ENCODE data around the gene CEACAM21. TPM values are rescaled to one million over a fixed set of nuclear protein-coding genes. Genes with fewer than 3 reads are reported as not detected.

The CEACAM21 gene
- total RNA-seq, 1 donor from 2014 or later, result 31.1 TPM

DNA sequence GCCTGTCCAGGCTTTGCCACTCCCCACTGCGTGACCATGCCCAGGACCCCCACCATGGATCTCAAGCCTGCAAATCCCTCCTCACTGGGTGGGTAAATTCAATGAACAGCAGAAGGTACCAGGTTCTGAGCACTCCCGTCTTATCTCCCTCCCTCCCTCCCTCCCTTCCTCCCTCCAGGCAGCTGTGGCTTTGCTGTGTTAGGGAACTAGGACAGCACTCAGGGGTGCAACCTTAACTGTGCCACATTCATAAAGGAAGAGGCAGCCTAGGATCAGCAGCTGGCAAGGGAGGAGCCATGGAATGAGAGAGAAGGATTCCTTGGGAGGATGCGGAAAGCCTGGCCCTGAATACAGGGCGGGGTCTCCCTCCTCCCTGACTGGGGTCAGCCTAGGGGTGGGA, 45.3 kb downstream of the CEACAM21 start:
- Mint-ChIP-seq H3K4me3 (no peak overlapping the region), H3K4me1 (no peaks in the 10 kb centered on the region), H3K27ac (no peak overlapping the region), H3K27me3 (peaks cover 3% of the 10 kb centered on the region), H3K9me3 (no peaks in the 10 kb centered on the region), H3K36me3 (ENCODE audit: low read depth) (no peaks in the 10 kb centered on the region)
- DNase-seq, result no peak
- intact Hi-C loops (cut with micrococcal nuclease), result no loop called here

DNA sequence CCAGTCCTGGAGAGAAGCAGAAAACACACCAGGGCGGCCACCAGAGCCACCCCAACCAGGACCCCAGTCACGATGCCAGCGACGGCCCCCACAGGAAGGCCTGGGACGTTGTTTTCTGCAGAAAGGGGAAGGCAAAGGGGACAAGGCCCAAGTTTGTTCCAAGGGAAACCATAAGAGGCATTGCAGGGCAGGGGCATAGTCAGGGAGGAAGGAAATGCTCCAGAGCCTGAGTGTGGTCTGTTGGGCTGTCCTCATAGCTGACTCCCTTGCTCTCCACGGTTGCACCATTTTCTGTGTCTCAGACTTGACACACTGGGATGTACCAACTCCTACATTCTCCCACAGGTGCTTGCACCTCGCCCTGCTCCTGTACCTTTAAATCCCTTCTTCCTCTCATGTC, 45.7 kb downstream of the CEACAM21 start:
- Mint-ChIP-seq H3K9me3 (no peaks in the 10 kb centered on the region), H3K4me1 (no peaks in the 10 kb centered on the region), H3K4me3 (no peak overlapping the region), H3K27ac (no peak overlapping the region), H3K27me3 (peaks cover 5% of the 10 kb centered on the region), H3K36me3 (ENCODE audit: low read depth) (no peaks in the 10 kb centered on the region)
- intact Hi-C loops (cut with micrococcal nuclease), result no loop called here
- DNase-seq, result no peak

DNA sequence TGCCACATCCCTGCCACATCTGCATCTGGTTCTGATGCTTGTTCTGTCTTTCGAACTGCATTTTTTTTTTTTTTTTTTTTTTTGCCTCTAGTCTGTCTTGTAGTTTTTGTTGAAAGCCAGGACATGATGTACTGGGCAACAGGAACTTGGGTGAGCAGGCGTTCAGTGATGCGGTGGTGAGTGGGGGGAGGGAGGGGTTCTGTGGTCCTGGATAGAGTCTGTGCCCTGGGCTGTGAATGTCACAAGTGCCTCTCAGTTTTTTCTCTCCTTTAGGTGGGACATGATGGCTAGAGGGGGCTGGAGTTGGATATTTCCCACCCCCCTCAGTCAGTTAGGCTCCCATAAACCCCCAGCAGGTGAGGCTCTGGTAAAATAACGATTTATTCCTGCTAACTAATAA, 47.4 kb downstream of the CEACAM21 start:
- Mint-ChIP-seq H3K36me3 (ENCODE audit: low read depth) (no peaks in the 10 kb centered on the region), H3K27me3 (peaks cover 7% of the 10 kb centered on the region), H3K4me3 (no peak overlapping the region), H3K4me1 (no peaks in the 10 kb centered on the region), H3K9me3 (no peaks in the 10 kb centered on the region), H3K27ac (no peak overlapping the region)
- DNase-seq, result no peak
- intact Hi-C loops (cut with micrococcal nuclease), result no loop called here

DNA sequence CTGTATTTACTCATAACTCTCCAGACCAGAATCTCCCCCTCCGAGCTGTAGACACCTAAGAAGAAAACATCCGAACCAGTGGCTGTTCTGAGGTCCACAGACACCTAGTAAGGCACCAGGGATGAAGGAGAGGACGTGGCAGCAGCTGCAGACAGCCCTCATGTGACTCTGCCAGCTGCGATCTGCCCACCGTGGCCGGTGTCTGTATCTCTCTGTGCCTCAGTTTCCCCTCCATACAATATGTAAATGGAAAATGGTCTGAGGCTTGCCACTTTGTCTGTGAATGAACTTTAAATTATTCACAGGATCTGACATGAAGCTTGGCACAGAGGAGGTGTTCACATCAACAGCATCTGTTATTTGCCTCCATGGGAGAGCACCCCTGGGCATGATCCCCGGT, 48.5 kb downstream of the CEACAM21 start:
- no peaks in the 10 kb centered on the region for H3K9me3 Mint-ChIP-seq
- H3K27me3 Mint-ChIP-seq, result peaks cover 11% of the 10 kb centered on the region
- no peaks in the 10 kb centered on the region for H3K36me3 Mint-ChIP-seq (ENCODE audit: low read depth)
- no peaks in the 10 kb centered on the region for H3K4me1 Mint-ChIP-seq
- intact Hi-C loops (cut with micrococcal nuclease), result no loop called here
- no peak overlapping the region for H3K4me3 Mint-ChIP-seq
- H3K27ac Mint-ChIP-seq, result no peak overlapping the region
- no peak for DNase-seq

DNA sequence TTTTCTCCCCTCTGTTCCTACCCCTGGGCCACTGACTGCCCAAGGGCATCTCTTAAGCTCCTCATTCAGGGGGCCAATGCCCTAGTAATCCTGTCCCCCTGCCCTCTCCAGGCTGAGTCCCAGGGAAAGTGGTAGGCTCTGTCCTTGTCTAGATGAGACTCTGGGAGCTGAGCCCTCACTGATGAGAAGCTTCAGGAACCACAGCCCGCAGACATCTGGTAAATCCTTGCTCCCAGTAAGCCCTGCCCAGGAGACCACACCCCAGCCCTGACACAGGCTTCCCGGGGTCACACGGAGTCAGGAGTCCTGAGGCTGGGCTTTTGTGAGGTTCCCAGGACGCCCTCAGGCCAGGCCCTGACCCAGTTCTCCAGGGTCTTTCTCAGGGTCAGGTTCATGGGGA, 49.0 kb downstream of the CEACAM21 start:
- no peak for DNase-seq
- intact Hi-C loops (cut with micrococcal nuclease), result no loop called here
- H3K9me3 Mint-ChIP-seq, result peaks cover under 1% of the 10 kb centered on the region

DNA sequence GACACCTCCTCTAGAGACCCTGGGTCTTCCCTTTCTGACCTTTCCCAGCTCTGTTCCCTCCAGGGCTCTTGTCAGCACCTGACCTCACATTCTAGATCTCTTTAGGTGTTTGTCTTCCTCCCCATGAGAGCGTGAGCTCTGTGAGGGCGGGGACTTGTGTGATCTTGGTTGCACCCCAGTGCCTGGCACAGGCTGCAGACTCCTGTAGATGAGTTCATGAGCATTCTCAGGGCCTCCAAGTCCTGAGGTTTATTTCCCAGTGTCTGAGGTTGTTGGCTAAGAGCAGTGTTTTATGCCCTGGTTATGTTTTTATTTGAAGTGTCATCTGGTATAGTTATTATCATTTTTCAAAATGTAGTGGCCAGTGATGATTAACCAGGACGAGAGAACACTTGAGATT, 50.3 kb downstream of the CEACAM21 start:
- no peak overlapping the region for H3K27ac Mint-ChIP-seq
- intact Hi-C loops (cut with micrococcal nuclease), result no loop called here
- H3K9me3 Mint-ChIP-seq, result peaks cover 5% of the 10 kb centered on the region
- no peaks in the 10 kb centered on the region for H3K4me1 Mint-ChIP-seq
- H3K4me3 Mint-ChIP-seq, result no peak overlapping the region
- no peak for DNase-seq
- peaks cover 11% of the 10 kb centered on the region for H3K27me3 Mint-ChIP-seq
- H3K36me3 Mint-ChIP-seq (ENCODE audit: low read depth), result peaks cover 2% of the 10 kb centered on the region

More for the DNA sequence above, 49.0 kb downstream of the CEACAM21 start:
- Mint-ChIP-seq H3K4me3 (no peak overlapping the region), H3K4me1 (no peaks in the 10 kb centered on the region), H3K36me3 (ENCODE audit: low read depth) (no peaks in the 10 kb centered on the region), H3K27ac (no peak overlapping the region), H3K27me3 (peaks cover 11% of the 10 kb centered on the region)

DNA sequence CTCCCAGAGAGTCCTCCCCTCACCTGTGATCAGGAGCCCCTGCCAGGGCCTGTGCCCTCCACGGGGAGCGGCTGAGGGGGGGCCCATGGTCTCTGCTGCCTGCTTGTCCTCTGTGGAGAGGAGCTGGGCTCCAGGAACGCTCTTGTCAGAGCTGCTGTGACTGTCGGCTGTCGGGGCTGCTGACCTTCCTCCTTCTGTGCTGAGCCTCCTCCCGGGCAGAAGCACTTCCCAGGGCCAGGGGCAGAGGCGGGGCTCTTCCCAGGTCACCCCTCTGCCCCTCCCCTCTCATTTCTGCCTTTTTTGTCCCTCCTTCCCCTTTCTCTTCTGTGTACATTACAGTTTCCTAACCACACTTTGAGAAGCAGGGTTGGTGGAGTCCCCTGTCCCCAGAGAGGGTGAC, 50.9 kb downstream of the CEACAM21 start, which contains the start of gene CEACAM4:
Gene CEACAM4 (minus strand): TSS at position 198 of the 400 bp plus-strand sequence. CDS start 111 bp downstream, at position 87.
- H3K9me3 Mint-ChIP-seq, result peaks cover 9% of the 10 kb centered on the region
- no peak within 1 kb of the TSS for H3K27ac Mint-ChIP-seq
- peaks cover 2% of the 10 kb centered on the region for H3K36me3 Mint-ChIP-seq (ENCODE audit: low read depth)
- peaks cover 11% of the 10 kb centered on the region for H3K27me3 Mint-ChIP-seq
- H3K4me3 Mint-ChIP-seq, result no peak within 1 kb of the TSS
- intact Hi-C loops (cut with micrococcal nuclease), result no loop called here
- H3K4me1 Mint-ChIP-seq, result no peaks in the 10 kb centered on the region
- no peak for DNase-seq

DNA sequence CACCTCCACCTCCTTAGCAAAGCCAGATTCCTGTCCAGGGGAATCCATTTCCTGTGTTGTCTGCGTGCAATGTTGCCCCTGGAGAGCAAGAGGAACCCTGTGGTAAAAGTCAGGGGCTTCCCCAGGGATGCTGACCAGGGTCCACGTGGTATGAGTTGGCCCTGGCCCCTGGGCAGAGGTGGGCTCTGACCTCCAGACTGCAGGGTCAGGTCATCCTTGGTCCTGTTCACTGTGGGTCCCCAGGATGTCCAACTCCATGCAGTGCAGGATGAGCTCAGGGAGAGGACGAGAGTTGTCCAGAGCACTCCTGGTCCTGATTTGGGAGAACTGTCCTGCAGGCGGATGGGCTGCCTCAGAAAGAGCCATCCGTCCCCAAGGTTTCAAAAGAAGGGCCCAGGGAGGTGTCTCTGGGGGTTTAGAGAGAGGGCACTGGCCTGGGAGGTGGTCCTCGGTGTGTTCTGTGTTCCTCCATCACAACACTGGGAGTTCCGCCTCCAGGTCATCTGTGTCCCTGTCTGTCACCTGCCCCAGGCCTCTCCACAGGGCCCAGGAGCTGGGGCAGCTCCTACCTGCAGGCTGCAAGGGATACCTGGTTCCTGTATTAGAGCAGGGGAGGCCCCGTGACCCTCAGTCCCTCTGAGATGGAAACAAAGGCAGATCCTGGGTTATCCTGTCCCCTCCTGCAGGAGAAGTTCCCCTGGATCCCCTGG, 52.2 kb downstream of the CEACAM21 start:
- Mint-ChIP-seq H3K4me1 (no peaks in the 10 kb centered on the region), H3K27me3 (peaks cover 11% of the 10 kb centered on the region), H3K36me3 (ENCODE audit: low read depth) (peaks cover 2% of the 10 kb centered on the region), H3K27ac (no peak overlapping the region), H3K4me3 (no peak overlapping the region), H3K9me3 (peaks cover 9% of the 10 kb centered on the region)
- no peak for DNase-seq
- intact Hi-C loops (cut with micrococcal nuclease), result no loop called here

Other genes starting within 250 kb of the CEACAM21 start
- 125 and 127 TPM in 2 replicates for gene TGFB1, start 222.2 kb upstream of the CEACAM21 start, total RNA-seq
- 6.3 and 8.6 TPM in 2 replicates for gene B9D2, start 212.0 kb upstream of the CEACAM21 start, total RNA-seq
- 4.2 and 5.8 TPM in 2 replicates for gene TMEM91, start 199.6 kb upstream of the CEACAM21 start, total RNA-seq
- 65.8 and 69.2 TPM in 2 replicates for gene EXOSC5, start 178.8 kb upstream of the CEACAM21 start, total RNA-seq
- 11.4 and 20.1 TPM in 2 replicates for gene BCKDHA, start 178.3 kb upstream of the CEACAM21 start, total RNA-seq
- 0.37 and 0.83 TPM in 2 replicates for gene B3GNT8, start 148.8 kb upstream of the CEACAM21 start, total RNA-seq
- 52.6 and 58.7 TPM in 2 replicates for gene DMAC2, start 136.3 kb upstream of the CEACAM21 start, total RNA-seq
- not detected in 2 replicates for gene ERICH4, start 133.0 kb upstream of the CEACAM21 start, total RNA-seq
- not detected in 2 replicates for gene CEACAM4, start 50.9 kb downstream of the CEACAM21 start, total RNA-seq
- gene CEACAM7, start 112.1 kb downstream of the CEACAM21 start, total RNA-seq, result not detected in 2 replicates
- not detected in 2 replicates for gene CEACAM5, start 132.5 kb downstream of the CEACAM21 start, total RNA-seq
- not detected in 2 replicates for gene CEACAM6, start 179.4 kb downstream of the CEACAM21 start, total RNA-seq
- not detected in 2 replicates for gene CEACAM3, start 220.4 kb downstream of the CEACAM21 start, total RNA-seq